ENCODE data around the gene MAP3K2. TPM values are rescaled to one million over a fixed set of nuclear protein-coding genes. Genes with fewer than 3 reads are reported as not detected.

The MAP3K2 gene
- total and polyA plus RNA-seq, 2 experiments from 2014 or later: 10.2 to 23.5 TPM

DNA sequence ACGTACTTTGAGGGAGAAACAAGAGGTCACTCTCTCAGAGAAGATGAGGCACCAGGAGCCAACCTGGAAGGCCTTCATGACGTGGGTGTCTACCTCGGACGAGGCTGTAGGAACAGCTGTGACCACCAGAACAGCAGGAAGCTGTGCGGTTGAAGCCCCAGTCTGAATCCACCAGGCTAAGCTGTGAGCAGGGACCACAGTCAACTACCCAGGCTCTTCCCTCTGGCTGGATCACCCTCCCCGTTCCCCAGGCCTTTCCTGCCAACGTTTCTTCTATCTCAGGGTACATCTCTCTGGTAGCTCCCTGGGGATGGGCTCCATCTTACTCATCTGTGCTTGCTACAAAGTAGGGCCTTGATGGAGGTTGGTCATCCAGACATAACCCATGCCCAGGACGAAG, 130.9 kb downstream of the MAP3K2 start:
- no peak overlapping the region for H3K27ac Mint-ChIP-seq
- Histone ChIP-seq H3K27me3 (ENCODE audit: insufficient read depth) (no peaks in the 10 kb centered on the region), H3K27ac (ENCODE audit: low read depth) (no peak overlapping the region), H4K20me1 (replicated peaks; ENCODE audit: insufficient read depth) (no peaks in the 10 kb centered on the region), H3K9me2 (ENCODE audit: insufficient read depth) (no peaks in the 10 kb centered on the region), H3K4me2 (no peak overlapping the region), H3K79me2 (replicated peaks; ENCODE audit: insufficient read depth) (no peaks in the 10 kb centered on the region), H3K36me3 (ENCODE audit: insufficient read depth) (0 out of 2 replicates have a peak, but pooled peaks cover 6% of the 10 kb centered on the region), H3K4me1 (ENCODE audit: insufficient read depth) (no peaks in the 10 kb centered on the region), H3F3A (replicated peaks; ENCODE audit: low read depth) (no peaks in the 10 kb centered on the region), H3K4me3 (no peak overlapping the region), H2AFZ (no peak overlapping the region)
- no peaks in the 10 kb centered on the region for H3K27me3 Mint-ChIP-seq (ENCODE audit: insufficient read depth, low read depth, poor library complexity)
- H3K4me1 Mint-ChIP-seq: no peaks in the 10 kb centered on the region; the same call in 2 of the 3 replicates
- TF ChIP-seq, protein P1, sequence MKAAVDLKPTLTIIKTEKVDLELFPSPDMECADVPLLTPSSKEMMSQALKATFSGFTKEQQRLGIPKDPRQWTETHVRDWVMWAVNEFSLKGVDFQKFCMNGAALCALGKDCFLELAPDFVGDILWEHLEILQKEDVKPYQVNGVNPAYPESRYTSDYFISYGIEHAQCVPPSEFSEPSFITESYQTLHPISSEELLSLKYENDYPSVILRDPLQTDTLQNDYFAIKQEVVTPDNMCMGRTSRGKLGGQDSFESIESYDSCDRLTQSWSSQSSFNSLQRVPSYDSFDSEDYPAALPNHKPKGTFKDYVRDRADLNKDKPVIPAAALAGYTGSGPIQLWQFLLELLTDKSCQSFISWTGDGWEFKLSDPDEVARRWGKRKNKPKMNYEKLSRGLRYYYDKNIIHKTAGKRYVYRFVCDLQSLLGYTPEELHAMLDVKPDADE (IDR thresholded peaks at IDR 0.05): no peak
- no peak for TF ChIP-seq CREB1 (CRISPR knock-in tag; IDR thresholded peaks at IDR 0.05; ENCODE audit: low read depth)
- no peak for TF ChIP-seq ZNF114 (CRISPR knock-in tag; IDR thresholded peaks at IDR 0.05)
- no peaks in the 10 kb centered on the region for H3K9me3 Mint-ChIP-seq
- DNase-seq (ENCODE audit: low spot score) (no peak), ATAC-seq (no peak)
- H3K36me3 Mint-ChIP-seq (ENCODE audit: low read depth): peaks cover 49% of the 10 kb centered on the region
- no peak overlapping the region for H3K4me3 Mint-ChIP-seq

DNA sequence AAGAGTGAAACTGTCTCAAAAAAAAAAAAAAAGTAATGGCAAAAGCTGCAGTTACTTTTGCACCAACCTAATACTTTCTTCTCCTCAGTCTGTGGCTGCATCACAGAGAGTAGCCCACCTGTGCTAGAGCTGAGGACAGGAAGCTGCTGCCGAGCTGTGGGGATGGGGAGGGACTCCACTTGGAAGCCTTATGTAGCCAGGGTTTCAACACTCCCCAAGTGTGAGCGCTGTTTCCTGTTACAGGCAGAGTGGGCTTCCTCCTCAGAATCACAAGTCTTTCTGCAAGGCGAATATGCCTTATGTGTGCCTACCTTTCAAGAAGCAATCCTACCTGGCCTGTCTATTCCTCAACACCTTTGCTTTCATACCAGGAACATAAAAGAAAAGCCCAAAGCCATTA, 131.4 kb downstream of the MAP3K2 start:
- Mint-ChIP-seq H3K4me1 (no peaks in the 10 kb centered on the region; the same call in 2 of the 3 replicates), H3K27ac (no peak overlapping the region), H3K9me3 (no peaks in the 10 kb centered on the region), H3K4me3 (no peak overlapping the region), H3K27me3 (ENCODE audit: insufficient read depth, low read depth, poor library complexity) (no peaks in the 10 kb centered on the region), H3K36me3 (ENCODE audit: low read depth) (peaks cover 49% of the 10 kb centered on the region)
- Histone ChIP-seq H3K36me3 (ENCODE audit: insufficient read depth) (0 out of 2 replicates have a peak, but pooled peaks cover 6% of the 10 kb centered on the region), H3K27me3 (ENCODE audit: insufficient read depth) (no peaks in the 10 kb centered on the region), H3K4me2 (no peak overlapping the region), H2AFZ (no peak overlapping the region), H3K79me2 (replicated peaks; ENCODE audit: insufficient read depth) (no peaks in the 10 kb centered on the region), H3F3A (replicated peaks; ENCODE audit: low read depth) (no peaks in the 10 kb centered on the region), H3K4me3 (no peak overlapping the region), H3K9me2 (ENCODE audit: insufficient read depth) (no peaks in the 10 kb centered on the region), H3K4me1 (ENCODE audit: insufficient read depth) (no peaks in the 10 kb centered on the region), H4K20me1 (replicated peaks; ENCODE audit: insufficient read depth) (no peaks in the 10 kb centered on the region), H3K27ac (ENCODE audit: low read depth) (no peak overlapping the region)
- no peak for ATAC-seq
- no peak for DNase-seq (ENCODE audit: low spot score)
- TF ChIP-seq EZH2phosphoT487 (IDR thresholded peaks at IDR 0.05; ENCODE audit: unreplicated experiment): no peak
- TF ChIP-seq, protein P2, sequence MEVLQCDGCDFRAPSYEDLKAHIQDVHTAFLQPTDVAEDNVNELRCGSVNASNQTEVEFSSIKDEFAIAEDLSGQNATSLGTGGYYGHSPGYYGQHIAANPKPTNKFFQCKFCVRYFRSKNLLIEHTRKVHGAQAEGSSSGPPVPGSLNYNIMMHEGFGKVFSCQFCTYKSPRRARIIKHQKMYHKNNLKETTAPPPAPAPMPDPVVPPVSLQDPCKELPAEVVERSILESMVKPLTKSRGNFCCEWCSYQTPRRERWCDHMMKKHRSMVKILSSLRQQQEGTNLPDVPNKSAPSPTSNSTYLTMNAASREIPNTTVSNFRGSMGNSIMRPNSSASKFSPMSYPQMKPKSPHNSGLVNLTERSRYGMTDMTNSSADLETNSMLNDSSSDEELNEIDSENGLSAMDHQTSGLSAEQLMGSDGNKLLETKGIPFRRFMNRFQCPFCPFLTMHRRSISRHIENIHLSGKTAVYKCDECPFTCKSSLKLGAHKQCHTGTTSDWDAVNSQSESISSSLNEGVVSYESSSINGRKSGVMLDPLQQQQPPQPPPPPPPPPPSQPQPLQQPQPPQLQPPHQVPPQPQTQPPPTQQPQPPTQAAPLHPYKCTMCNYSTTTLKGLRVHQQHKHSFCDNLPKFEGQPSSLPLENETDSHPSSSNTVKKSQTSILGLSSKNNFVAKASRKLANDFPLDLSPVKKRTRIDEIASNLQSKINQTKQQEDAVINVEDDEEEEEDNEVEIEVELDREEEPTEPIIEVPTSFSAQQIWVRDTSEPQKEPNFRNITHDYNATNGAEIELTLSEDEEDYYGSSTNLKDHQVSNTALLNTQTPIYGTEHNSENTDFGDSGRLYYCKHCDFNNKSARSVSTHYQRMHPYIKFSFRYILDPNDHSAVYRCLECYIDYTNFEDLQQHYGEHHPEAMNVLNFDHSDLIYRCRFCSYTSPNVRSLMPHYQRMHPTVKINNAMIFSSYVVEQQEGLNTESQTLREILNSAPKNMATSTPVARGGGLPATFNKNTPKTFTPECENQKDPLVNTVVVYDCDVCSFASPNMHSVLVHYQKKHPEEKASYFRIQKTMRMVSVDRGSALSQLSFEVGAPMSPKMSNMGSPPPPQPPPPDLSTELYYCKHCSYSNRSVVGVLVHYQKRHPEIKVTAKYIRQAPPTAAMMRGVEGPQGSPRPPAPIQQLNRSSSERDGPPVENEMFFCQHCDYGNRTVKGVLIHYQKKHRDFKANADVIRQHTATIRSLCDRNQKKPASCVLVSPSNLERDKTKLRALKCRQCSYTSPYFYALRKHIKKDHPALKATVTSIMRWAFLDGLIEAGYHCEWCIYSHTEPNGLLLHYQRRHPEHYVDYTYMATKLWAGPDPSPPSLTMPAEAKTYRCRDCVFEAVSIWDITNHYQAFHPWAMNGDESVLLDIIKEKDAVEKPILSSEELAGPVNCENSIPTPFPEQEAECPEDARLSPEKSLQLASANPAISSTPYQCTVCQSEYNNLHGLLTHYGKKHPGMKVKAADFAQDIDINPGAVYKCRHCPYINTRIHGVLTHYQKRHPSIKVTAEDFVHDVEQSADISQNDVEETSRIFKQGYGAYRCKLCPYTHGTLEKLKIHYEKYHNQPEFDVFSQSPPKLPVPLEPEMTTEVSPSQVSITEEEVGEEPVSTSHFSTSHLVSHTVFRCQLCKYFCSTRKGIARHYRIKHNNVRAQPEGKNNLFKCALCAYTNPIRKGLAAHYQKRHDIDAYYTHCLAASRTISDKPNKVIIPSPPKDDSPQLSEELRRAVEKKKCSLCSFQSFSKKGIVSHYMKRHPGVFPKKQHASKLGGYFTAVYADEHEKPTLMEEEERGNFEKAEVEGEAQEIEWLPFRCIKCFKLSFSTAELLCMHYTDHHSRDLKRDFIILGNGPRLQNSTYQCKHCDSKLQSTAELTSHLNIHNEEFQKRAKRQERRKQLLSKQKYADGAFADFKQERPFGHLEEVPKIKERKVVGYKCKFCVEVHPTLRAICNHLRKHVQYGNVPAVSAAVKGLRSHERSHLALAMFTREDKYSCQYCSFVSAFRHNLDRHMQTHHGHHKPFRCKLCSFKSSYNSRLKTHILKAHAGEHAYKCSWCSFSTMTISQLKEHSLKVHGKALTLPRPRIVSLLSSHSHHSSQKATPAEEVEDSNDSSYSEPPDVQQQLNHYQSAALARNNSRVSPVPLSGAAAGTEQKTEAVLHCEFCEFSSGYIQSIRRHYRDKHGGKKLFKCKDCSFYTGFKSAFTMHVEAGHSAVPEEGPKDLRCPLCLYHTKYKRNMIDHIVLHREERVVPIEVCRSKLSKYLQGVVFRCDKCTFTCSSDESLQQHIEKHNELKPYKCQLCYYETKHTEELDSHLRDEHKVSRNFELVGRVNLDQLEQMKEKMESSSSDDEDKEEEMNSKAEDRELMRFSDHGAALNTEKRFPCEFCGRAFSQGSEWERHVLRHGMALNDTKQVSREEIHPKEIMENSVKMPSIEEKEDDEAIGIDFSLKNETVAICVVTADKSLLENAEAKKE (CRISPR knock-in tag; IDR thresholded peaks at IDR 0.05): no peak
- TF ChIP-seq, protein P3, sequence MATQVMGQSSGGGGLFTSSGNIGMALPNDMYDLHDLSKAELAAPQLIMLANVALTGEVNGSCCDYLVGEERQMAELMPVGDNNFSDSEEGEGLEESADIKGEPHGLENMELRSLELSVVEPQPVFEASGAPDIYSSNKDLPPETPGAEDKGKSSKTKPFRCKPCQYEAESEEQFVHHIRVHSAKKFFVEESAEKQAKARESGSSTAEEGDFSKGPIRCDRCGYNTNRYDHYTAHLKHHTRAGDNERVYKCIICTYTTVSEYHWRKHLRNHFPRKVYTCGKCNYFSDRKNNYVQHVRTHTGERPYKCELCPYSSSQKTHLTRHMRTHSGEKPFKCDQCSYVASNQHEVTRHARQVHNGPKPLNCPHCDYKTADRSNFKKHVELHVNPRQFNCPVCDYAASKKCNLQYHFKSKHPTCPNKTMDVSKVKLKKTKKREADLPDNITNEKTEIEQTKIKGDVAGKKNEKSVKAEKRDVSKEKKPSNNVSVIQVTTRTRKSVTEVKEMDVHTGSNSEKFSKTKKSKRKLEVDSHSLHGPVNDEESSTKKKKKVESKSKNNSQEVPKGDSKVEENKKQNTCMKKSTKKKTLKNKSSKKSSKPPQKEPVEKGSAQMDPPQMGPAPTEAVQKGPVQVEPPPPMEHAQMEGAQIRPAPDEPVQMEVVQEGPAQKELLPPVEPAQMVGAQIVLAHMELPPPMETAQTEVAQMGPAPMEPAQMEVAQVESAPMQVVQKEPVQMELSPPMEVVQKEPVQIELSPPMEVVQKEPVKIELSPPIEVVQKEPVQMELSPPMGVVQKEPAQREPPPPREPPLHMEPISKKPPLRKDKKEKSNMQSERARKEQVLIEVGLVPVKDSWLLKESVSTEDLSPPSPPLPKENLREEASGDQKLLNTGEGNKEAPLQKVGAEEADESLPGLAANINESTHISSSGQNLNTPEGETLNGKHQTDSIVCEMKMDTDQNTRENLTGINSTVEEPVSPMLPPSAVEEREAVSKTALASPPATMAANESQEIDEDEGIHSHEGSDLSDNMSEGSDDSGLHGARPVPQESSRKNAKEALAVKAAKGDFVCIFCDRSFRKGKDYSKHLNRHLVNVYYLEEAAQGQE (IDR thresholded peaks at IDR 0.05; ENCODE audit: unreplicated experiment): no peak
- no peak for TF ChIP-seq EZH2 (IDR thresholded peaks at IDR 0.05; ENCODE audit: low read depth, unreplicated experiment)
- TF ChIP-seq ZNF114 (CRISPR knock-in tag; IDR thresholded peaks at IDR 0.05): no peak
- no peak for TF ChIP-seq JUNB (IDR thresholded peaks at IDR 0.05; ENCODE audit: unreplicated experiment)
- TF ChIP-seq, protein P1 (IDR thresholded peaks at IDR 0.05): no peak
- TF ChIP-seq NANOG (IDR thresholded peaks at IDR 0.05; ENCODE audit: borderline replicate concordance): no peak
- TF ChIP-seq POLR2AphosphoS5 (IDR thresholded peaks at IDR 0.05; ENCODE audit: low read depth): no peak
